ENCODE results near the gene RBBP8NL.

RBBP8NL gene

GRCh38 chr20:62362991-62363919 lies 64.1 kb downstream of the RBBP8NL start:
- DNase-seq (ENCODE audit: low read depth): no peak
- no peak for TF ChIP-seq CTCF (IDR thresholded peaks at IDR 0.05; ENCODE audit: insufficient read depth, low read depth, low read length, missing control alignments)
- no peak overlapping the region for H3K4me3 ChIP-seq (ENCODE audit: low read depth, low read length)

GRCh38 chr20:62362590-62362940 lies 64.8 kb downstream of the RBBP8NL start:
- TF ChIP-seq CTCF (IDR thresholded peaks at IDR 0.05; ENCODE audit: insufficient read depth, low read depth, low read length, missing control alignments): no peak
- H3K4me3 ChIP-seq (ENCODE audit: low read depth, low read length): no peak overlapping the region
- DNase-seq (ENCODE audit: low read depth): no peak

- no peak overlapping the region for H3K4me3 ChIP-seq (ENCODE audit: low read depth, low read length)
- DNase-seq (ENCODE audit: low read depth): no peak
- TF ChIP-seq CTCF (IDR thresholded peaks at IDR 0.05; ENCODE audit: insufficient read depth, low read depth, low read length, missing control alignments): no peak
Observed at GRCh38 chr20:62361799-62362589, 65.3 kb downstream of the RBBP8NL start.

GRCh38 chr20:62360854-62361798 lies 66.2 kb downstream of the RBBP8NL start:
- DNase-seq (ENCODE audit: low read depth): no peak
- H3K4me3 ChIP-seq (ENCODE audit: low read depth, low read length): no peak overlapping the region
- TF ChIP-seq CTCF (IDR thresholded peaks at IDR 0.05; ENCODE audit: insufficient read depth, low read depth, low read length, missing control alignments): no peak
